G401 (cell line): ENCODE measurements around the gene DUSP22. TPM values are rescaled to one million over a fixed set of nuclear protein-coding genes. Genes with fewer than 3 reads are reported as not detected.

Experiments used
- DNase-seq: peaks from one replicate; pipeline ENCODE4 v3.0.0-alpha.2; 2015; ENCODE audit warnings: low spot score
- in situ Hi-C: cut with HindIII; loops from 2 replicates; pipeline ENCODE4 v1.10.0; 2016; ENCODE audit warnings: low sequenced_read_pairs, mixed read lengths
- total RNA-seq: library from RNA; depleted of rRNA; stranded (reverse); fragments of >200 nt; shearing (Covaris generic); gene quantifications from 2 replicates; pipeline ENCODE4 v1.2.3, GENCODE V29; 2014

DUSP22 gene
- total RNA-seq, 1 experiment from 2014 or later = 16.9 TPM

DNA sequence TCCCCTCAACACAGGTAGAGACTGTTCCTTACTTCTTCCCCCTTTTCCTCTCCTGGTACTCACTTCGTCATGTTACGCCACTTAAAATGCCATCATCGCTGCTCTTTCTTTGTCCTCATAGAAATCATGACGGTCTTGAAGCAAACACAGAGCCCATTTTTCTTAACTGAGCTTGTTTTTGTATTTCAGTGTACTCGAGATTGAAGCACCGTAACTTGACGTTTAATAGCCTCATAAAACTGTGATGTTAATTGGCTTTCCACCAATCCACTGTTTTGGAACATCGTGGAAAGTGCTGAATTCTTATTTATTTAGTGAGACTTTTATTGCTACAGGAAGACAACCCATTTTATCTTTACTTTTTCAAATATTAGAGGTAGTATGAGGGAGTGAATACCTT lies 38.7 kb downstream of the DUSP22 start:
- no peak for DNase-seq
- in situ Hi-C loops = no loop called here

DNA sequence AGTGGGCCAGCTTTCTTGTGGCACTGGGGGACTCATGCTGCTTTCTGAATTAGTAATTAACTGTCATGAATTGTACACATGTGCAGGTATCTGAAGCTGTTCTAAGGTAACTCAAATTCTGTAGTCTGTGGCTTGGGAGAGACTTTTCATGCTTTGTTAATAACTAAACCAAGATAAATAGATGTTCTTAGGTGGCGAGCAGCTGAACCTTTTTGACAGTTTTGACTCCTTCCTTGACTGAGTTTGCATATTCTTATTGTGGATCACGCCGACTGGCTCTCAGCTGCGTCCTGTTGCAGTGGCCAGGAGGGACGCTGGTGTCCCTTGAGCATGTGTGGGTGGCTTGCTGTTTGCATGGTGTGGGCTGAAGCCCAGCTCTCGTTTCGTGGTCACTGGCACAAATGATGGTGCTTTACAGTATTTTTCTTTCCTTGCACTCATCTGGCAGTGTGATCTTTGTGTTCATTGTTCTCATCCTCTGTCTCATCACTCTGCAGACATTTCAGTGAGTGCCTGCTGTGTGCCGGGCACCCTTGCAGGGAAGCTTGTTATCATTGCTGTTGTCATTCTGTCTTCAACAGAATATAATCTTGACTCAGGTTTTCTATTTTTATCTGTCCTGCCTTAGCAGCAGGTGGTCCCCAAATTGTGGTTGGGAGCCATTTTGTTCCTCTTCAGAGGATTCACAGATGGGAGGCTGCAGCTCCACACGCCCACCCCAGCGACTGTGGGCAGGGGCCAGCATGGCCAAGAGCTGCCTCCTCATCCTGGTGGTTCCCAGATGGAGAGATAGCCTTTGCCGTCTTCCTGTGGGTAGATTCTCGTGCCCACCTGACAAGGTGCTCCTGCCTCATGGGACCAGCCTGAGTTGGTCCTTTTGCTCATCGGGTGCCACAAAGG lies 39.6 kb downstream of the DUSP22 start:
- in situ Hi-C loops = no loop called here
- DNase-seq = no peak

DNA sequence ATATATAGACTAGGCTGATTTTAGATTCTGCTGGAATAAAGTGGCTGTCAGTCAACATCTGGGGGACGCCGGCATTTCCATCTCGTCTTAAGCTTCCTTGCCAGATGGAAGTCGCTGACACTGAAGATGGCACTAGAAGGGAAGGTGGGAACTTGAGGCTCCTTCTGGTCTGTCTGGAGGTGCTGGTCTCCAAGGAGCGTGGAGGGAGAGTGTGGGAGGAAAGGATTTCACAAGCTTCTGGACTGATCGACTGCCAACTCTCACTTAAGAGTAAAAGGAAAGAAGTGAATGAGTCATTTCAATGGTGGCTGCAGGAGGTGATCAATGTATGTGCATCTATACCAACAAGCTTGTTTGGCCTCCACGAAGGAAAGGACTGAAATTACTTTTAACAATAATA lies 40.4 kb downstream of the DUSP22 start:
- DNase-seq = no peak
- in situ Hi-C loops = no loop called here

- DNase-seq = no peak
- in situ Hi-C loops = no loop called here
Measured at GRCh38 chr6:333379-334002, 41.2 kb downstream of the DUSP22 start.

DNA sequence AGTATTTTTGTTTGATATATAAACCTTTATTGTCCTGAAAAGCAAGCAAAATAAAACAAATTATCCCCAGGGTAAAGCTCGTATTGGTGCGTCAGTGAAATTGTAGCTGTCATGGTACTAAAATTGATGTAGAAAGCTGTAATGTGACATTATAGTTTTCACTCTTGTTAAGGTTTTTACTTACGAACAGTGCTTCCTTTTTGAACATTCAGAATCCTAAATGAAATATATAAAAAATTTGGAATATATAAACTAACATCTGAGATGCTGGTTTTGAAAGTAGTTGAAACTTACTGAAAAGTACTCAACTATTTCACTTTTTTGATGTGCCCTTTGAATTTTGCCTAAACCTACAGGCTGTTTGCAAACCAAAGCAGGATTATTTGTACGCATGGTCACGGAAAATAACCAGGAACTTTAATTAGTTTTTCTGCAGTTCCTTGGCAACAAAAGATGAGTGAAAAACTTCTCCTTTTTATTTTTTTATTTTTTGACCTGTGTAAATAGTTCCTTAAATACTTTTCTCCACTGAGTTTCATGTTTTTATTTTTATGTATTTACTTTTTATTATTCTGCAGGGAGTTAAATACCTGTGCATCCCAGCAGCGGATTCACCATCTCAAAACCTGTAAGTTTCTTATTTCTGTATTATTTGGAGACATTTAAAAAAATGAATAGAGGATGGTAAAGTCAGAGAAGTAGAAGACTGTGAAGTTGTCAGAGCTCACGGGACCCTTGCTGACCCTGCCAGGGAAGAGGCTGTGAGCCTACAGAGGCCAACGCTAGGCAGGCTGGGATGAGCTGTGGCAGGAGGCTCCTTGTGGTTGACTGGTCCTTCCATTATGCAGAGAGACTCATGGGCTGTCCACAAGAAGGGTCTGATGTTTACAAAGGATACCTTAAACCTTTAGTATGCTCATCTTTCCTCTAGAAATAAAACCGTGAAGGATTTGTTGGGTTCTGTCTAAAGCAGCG lies 42.5 kb downstream of the DUSP22 start:
- in situ Hi-C loops = no loop called here
- no peak for DNase-seq

- DNase-seq = no peak
- in situ Hi-C loops = no loop called here
Measured at GRCh38 chr6:335572-335971, 43.3 kb downstream of the DUSP22 start.

- in situ Hi-C loops = no loop called here
- no peak for DNase-seq
Measured at GRCh38 chr6:336159-337114, 44.1 kb downstream of the DUSP22 start.

GRCh38 chr6:337805-338368 lies 45.6 kb downstream of the DUSP22 start:
- in situ Hi-C loops = no loop called here
- DNase-seq = no peak

DNA sequence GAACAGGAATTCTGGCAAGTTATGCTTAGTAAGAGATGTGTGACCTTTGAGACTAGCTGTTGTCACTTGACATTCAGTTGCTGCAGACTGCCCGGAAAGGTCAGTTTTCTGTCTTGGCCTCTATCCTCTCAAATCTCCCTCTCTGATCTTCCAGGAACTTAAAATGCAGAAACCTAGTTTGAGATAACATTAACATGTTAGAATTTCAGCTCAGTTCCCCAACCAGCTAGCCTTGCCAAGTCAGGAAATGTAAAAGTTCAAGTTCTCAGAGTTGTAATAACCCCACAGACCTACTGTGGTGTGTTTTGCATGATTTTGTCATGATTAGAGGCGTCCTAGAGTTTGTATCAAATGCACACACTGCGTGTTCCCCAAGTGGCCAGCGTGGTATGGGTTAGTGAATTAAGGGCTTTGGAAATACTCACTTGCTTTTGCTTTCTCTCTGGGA lies 46.6 kb downstream of the DUSP22 start:
- in situ Hi-C loops = no loop called here
- DNase-seq = no peak

DNA sequence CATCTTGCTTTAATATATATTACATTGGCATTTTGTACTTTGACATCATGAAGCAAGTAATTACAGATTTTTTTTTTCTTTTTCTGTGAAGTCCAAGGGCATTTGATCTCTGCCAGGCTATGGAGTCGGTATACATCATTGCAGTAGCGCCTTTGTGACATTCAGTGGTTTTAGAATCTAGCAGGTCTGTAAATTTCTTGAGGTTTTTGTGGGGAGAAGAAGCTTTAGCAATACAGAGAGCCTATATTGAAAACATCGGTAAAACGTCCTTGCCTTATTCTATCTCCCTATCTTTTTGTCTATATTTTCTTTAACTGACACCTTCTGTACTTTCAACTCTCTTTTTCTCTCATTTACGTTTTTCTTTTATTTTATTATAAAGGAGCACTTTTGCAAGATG lies 47.2 kb downstream of the DUSP22 start:
- DNase-seq = no peak
- in situ Hi-C loops = no loop called here

DNA sequence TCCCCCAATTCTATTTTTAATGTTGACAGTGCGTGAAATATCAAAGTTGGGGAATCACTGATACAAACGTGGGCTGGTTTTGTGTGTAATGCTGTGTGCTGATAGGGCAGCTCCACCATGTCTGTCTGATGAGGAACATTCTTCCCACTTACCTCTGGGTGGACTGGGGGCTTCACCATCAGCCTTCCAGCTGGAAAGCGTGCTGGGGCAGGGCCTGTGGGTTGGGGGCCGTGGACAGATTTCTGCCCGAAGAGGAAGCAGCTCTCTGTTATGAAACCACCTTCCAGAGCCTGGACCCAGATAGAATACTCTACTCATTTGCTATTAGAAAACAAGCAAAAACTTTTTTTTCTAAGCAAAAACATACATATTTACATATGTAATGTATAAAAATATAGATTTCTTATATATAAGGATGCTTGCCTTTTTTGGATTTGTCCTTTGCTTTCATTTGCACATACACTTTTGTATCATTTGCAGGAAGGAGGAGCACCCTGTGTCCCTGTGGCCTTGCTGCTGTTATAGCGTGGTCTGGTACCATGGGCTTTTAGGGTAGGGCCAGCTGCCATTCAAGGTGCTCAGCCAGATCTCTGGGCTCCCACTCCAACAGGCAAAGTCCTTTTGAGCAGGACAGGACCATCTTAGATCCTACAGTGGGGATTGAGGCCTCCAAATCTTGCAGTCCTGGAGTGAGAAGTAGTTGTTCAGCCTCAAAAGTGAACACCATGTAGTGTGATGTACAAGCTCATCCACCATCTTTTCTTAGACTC lies 48.1 kb downstream of the DUSP22 start:
- DNase-seq = no peak

GRCh38 chr6:340991-341827 lies 48.9 kb downstream of the DUSP22 start:
- in situ Hi-C loops = no loop called here
- DNase-seq = no peak

More for the DNA sequence above, 48.1 kb downstream of the DUSP22 start:
- in situ Hi-C loops = no loop called here

GRCh38 chr6:341914-342831 lies 49.9 kb downstream of the DUSP22 start:
- in situ Hi-C loops = no loop called here
- DNase-seq = no peak

DNA sequence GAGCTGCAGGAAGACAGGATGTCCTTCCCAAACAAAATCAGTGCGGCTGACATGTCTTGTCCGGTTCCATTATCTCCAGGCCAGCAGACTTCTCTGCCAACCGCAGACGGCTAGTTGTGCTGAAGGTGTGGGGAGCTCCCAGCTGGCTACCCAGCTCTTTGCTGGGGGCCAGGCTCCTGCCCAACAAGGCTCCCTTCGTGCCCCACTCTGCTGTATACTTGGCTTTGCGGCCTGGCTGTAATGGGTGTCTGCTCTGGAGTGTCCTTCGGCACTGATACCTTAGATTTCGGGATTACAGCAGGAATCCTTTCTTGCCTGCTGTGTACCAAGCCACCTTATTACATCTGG lies 50.5 kb downstream of the DUSP22 start:
- in situ Hi-C loops = no loop called here
- no peak for DNase-seq

- in situ Hi-C loops = no loop called here
- no peak for DNase-seq
Measured at GRCh38 chr6:343226-343935, 51.1 kb downstream of the DUSP22 start.
